HepG2 (cell line): Measurements from ENCODE around the gene VGF. TPM values are rescaled to one million over a fixed set of nuclear protein-coding genes. Genes with fewer than 3 reads are reported as not detected.

Experiments used
- AFF4 ChIP-seq: sonication (generic); formaldehyde crosslinking; IDR thresholded peaks from 2 replicates; pipeline ENCODE4 v1.4.0; 2020; ENCODE audit warnings: missing genetic modification reagents
- CC2D1A ChIP-seq: sonication (generic); formaldehyde crosslinking; IDR thresholded peaks from 2 replicates; pipeline ENCODE4 v1.8.1; 2023; ENCODE audit warnings: mild to moderate bottlenecking, missing genetic modification reagents
- CCDC6 ChIP-seq: sonication (generic); formaldehyde crosslinking; IDR thresholded peaks from 2 replicates; pipeline ENCODE4 v1.8.1; 2022; ENCODE audit warnings: mild to moderate bottlenecking, missing genetic modification reagents, moderate library complexity
- DPF2 ChIP-seq: sonication (generic); formaldehyde crosslinking; IDR thresholded peaks from 2 replicates; pipeline ENCODE4 v1.4.0; 2020; ENCODE audit warnings: mild to moderate bottlenecking, low read depth, missing genetic modification reagents, borderline replicate concordance
- ISL2 ChIP-seq: sonication (generic); formaldehyde crosslinking; IDR thresholded peaks from 2 replicates; pipeline ENCODE4 v1.5.0; 2020; ENCODE audit warnings: missing genetic modification reagents
- MAFF ChIP-seq: IDR thresholded peaks from 2 replicates; pipeline ENCODE4 v1.6.1; 2011; ENCODE audit warnings: low read depth, low read length, improper control_type of control experiment
- REPIN1 ChIP-seq: sonication (generic); formaldehyde crosslinking; IDR thresholded peaks from 2 replicates; pipeline ENCODE4 v1.8.0; 2022; ENCODE audit warnings: missing genetic modification reagents, low read depth, mild to moderate bottlenecking, borderline replicate concordance
- ZFP90 ChIP-seq: sonication (generic); formaldehyde crosslinking; IDR thresholded peaks from 2 replicates; pipeline ENCODE4 v1.8.0; 2022; ENCODE audit warnings: missing genetic modification reagents, mild to moderate bottlenecking, inconsistent platforms, borderline replicate concordance
- ZNF224 ChIP-seq: sonication (generic); formaldehyde crosslinking; IDR thresholded peaks from 2 replicates; pipeline ENCODE4 v1.5.0; 2020; ENCODE audit warnings: mild to moderate bottlenecking, missing genetic modification reagents
- ZNF331 ChIP-seq: sonication (generic); formaldehyde crosslinking; IDR thresholded peaks from 2 replicates; pipeline ENCODE4 v1.4.0; 2020; ENCODE audit warnings: missing genetic modification reagents
- ZNF383 ChIP-seq: sonication (generic); formaldehyde crosslinking; IDR thresholded peaks from 2 replicates; pipeline ENCODE4 v1.4.0; 2020; ENCODE audit warnings: missing genetic modification reagents, mild to moderate bottlenecking, borderline replicate concordance
- ZNF609 ChIP-seq: sonication (generic); formaldehyde crosslinking; IDR thresholded peaks from 2 replicates; pipeline ENCODE4 v1.4.0; 2020; ENCODE audit warnings: mild to moderate bottlenecking, missing genetic modification reagents, borderline replicate concordance
- ZNF619 ChIP-seq: sonication (generic); formaldehyde crosslinking; IDR thresholded peaks from 2 replicates; pipeline ENCODE4 v1.4.0; 2020; ENCODE audit warnings: mild to moderate bottlenecking, missing genetic modification reagents
- ZNF644 ChIP-seq: IDR thresholded peaks from 2 replicates; pipeline ENCODE4 v1.6.1; 2016; ENCODE audit warnings: low read depth
- ZNF710 ChIP-seq: sonication (generic); formaldehyde crosslinking; IDR thresholded peaks from 2 replicates; pipeline ENCODE4 v1.5.0; 2020; ENCODE audit warnings: mild to moderate bottlenecking, missing genetic modification reagents, borderline replicate concordance
- ZNF780A ChIP-seq: sonication (generic); formaldehyde crosslinking; IDR thresholded peaks from 2 replicates; pipeline ENCODE4 v1.8.0; 2022; ENCODE audit warnings: mild to moderate bottlenecking, missing genetic modification reagents, moderate library complexity
- ZNF850 ChIP-seq: sonication (generic); formaldehyde crosslinking; conservative IDR thresholded peaks from 2 replicates; pipeline ENCODE4 v1.9.0; 2021; ENCODE audit warnings: mild to moderate bottlenecking, missing genetic modification reagents
- polyA plus RNA-seq, 8 experiments: library from polyadenylated mRNA; depleted of rRNA in 3 of 8; stranded (reverse) in 7 of 8; unstranded in 1 of 8; fragments of >200 nt; fragmentation: Illumina TruSeq in 4 of 8; extraction: Trizol in 4 of 8; gene quantifications; 2 replicates each; pipeline versions ENCODE4 v1.2.1 to v1.2.3, GENCODE V29; 2011 to 2016; ENCODE audit warnings: low read depth in 4 of 8, missing spikeins in 1 of 8, mixed read lengths in 1 of 8; ENCODE audit not compliant: insufficient read depth in 1 of 8
- total RNA-seq, 5 experiments: library from RNA; depleted of rRNA; stranded (reverse); fragments of >200 nt; fragmentation: Illumina TruSeq; extraction: Trizol; gene quantifications; 2 replicates each; pipeline ENCODE4 v1.2.3, GENCODE V29; 2016; ENCODE audit warnings: low read depth in 1 of 5
- TF ChIP-seq, protein P1 (sequence below): IDR thresholded peaks from 2 replicates; pipeline ENCODE4 v1.6.1; 2012; ENCODE audit warnings: inconsistent platforms

The VGF gene
- total and polyA plus RNA-seq, 2 of the 13 experiments (the other 11 are each of a cell fraction or from before 2014, with no cell fraction given) = 0.12 to 0.46 TPM

DNA sequence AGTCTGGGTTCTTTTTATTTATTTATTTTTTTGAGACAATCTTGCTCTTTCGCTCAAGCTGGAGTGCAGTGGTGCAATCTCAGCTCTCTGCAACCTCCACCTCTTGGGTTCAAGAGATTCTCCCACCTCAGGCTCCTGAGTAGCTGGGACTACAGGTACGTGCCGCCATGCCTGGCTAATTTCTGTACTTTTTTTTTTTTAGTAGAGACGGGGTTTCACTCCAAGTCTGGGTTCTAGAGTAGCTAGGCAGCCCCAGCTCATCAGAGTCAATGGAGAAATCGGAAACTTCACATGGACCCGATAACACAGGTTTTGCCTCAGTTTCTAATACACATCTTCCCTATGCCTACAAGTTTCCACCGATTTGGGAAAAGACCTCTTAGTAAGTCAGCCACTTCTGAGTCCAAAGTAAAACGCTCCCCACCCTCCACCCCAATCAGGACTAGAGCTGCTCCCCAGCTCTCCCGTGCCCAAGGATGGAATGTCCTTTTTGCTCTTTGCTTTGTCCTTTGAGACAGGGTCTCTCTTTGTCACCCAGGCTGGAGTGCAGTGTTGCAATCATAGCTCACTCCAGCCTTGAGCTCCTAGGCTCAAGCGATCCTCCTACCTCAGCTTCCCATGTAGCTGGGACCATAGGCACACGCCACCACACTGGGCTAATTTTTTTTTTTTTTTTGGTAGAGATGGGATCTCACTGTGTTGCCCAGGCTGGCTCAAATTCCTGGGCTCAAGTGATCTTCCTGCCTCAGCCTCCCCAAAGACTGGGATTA is 42.3 kb downstream of the VGF start (continued):
- no peak for TF ChIP-seq ZNF850 (CRISPR knock-in tag)
- peak; percentile 62; the same call in 1 of the 2 replicates for TF ChIP-seq ZNF710
- TF ChIP-seq, protein P1, sequence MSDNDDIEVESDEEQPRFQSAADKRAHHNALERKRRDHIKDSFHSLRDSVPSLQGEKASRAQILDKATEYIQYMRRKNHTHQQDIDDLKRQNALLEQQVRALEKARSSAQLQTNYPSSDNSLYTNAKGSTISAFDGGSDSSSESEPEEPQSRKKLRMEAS = peak; percentile 12; the same call in 1 of the 2 replicates
- peak; percentile 59; the same call in 1 of the 2 replicates for TF ChIP-seq ZNF644 (CRISPR knock-in tag)
- peak; percentile 57; the same call in 1 of the 2 replicates for TF ChIP-seq ZNF331 (CRISPR knock-in tag)
- no peak for TF ChIP-seq CC2D1A (CRISPR knock-in tag)
- TF ChIP-seq ZNF383 = no peak
- TF ChIP-seq MAFF = no peak
- TF ChIP-seq ZNF609 (CRISPR knock-in tag) = no peak
- TF ChIP-seq ZNF619 = no peak; the same call in 1 of the 2 replicates
- no peak for TF ChIP-seq ZNF780A (CRISPR knock-in tag)
- peak; percentile 32; the same call in 1 of the 2 replicates for TF ChIP-seq ISL2 (CRISPR knock-in tag)
- no peak for TF ChIP-seq ZFP90 (CRISPR knock-in tag)
- TF ChIP-seq ZNF224 = 0 out of 2 replicates have a peak, but pooled peaks have one; percentile 39
- peak; percentile 53; the same call in 1 of the 2 replicates for TF ChIP-seq AFF4 (CRISPR knock-in tag)
- 0 out of 2 replicates have a peak, but pooled peaks have one; percentile 21 for TF ChIP-seq REPIN1 (CRISPR knock-in tag)
- TF ChIP-seq DPF2 (CRISPR knock-in tag) = no peak
- peak; percentile 48; the same call in 1 of the 2 replicates for TF ChIP-seq CCDC6 (CRISPR knock-in tag)
